D721Med (cell line): ENCODE results near the gene IBA57.

Source experiments
- DNase-seq: peaks from one replicate; pipeline ENCODE4 v3.0.0; 2011; ENCODE audit warnings: low spot score; ENCODE audit not compliant: insufficient read length
- FAIRE-seq: peaks from 2 replicates; lab custom pipeline; 2011; peaks lifted over from hg19 to GRCh38; lab: Jason Lieb, UNC
- TF ChIP-seq, protein P1 (sequence below): IDR thresholded peaks from 2 replicates; pipeline ENCODE4 v1.5.1; 2012; ENCODE audit warnings: mild to moderate bottlenecking, control low read depth; ENCODE audit not compliant: insufficient read depth; ENCODE audit errors: missing control alignments

The IBA57 gene

GRCh38 chr1:228165372-228166169 is at the start of gene IBA57:
Gene IBA57 (plus strand): TSS chr1:228165804. CDS start chr1:228165817, 13 bp downstream.
- peak; percentile 86 for DNase-seq
- FAIRE-seq, result no peak
- TF ChIP-seq, protein P1, sequence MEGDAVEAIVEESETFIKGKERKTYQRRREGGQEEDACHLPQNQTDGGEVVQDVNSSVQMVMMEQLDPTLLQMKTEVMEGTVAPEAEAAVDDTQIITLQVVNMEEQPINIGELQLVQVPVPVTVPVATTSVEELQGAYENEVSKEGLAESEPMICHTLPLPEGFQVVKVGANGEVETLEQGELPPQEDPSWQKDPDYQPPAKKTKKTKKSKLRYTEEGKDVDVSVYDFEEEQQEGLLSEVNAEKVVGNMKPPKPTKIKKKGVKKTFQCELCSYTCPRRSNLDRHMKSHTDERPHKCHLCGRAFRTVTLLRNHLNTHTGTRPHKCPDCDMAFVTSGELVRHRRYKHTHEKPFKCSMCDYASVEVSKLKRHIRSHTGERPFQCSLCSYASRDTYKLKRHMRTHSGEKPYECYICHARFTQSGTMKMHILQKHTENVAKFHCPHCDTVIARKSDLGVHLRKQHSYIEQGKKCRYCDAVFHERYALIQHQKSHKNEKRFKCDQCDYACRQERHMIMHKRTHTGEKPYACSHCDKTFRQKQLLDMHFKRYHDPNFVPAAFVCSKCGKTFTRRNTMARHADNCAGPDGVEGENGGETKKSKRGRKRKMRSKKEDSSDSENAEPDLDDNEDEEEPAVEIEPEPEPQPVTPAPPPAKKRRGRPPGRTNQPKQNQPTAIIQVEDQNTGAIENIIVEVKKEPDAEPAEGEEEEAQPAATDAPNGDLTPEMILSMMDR, result peak; percentile 86

GRCh38 chr1:228117335-228117734 is 48.3 kb upstream of the IBA57 start:
- no peak for FAIRE-seq
- no peak for DNase-seq
- TF ChIP-seq, protein P1, result no peak

DNA sequence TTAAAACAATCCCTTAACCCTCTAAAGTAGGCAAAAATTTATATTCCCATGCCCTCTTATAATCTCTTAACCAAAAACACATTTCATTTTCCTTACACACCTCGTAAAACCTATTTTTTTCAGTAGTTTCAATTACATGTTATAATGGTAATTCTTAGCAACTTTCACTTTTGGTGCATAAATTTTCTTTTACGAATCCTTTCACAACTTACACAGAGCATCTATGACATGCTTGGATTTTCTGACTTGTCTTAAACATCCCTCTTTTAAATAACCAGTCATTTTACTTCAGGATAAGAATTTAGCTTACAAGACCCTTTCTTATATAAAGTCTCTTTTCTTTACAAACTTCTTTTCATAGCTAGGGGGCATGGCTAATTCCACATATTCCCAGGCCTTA is 47.6 kb upstream of the IBA57 start:
- peak; percentile 11 for FAIRE-seq

GRCh38 chr1:228120351-228120750 is 45.3 kb upstream of the IBA57 start:
- TF ChIP-seq, protein P1, result no peak
- FAIRE-seq (no peak), DNase-seq (no peak)

More for the DNA sequence above, 47.6 kb upstream of the IBA57 start:
- TF ChIP-seq, protein P1, result no peak
- no peak for DNase-seq

- no peak for FAIRE-seq
Measured at GRCh38 chr1:228120857-228121489, 44.6 kb upstream of the IBA57 start.

GRCh38 chr1:228122921-228123441 is 42.6 kb upstream of the IBA57 start:
- FAIRE-seq (no peak), DNase-seq (no peak)
- TF ChIP-seq, protein P1, result no peak

More at GRCh38 chr1:228120857-228121489, 44.6 kb upstream of the IBA57 start:
- TF ChIP-seq, protein P1, result no peak
- DNase-seq, result no peak
